GM12875 (cell line): ENCODE measurements around the gene STARD3.

Experiments
- H3K4me3 ChIP-seq: one replicate; pipeline ENCODE4 v1.5.1; 2011; ENCODE audit warnings: low read depth, low read length, control low read depth
- TF ChIP-seq, protein P1 (sequence below): IDR thresholded peaks from 2 replicates; pipeline ENCODE4 v1.5.1; 2011; ENCODE audit warnings: low read depth, mild to moderate bottlenecking, control low read depth, inconsistent platforms, low read length, moderate library complexity, borderline replicate concordance; ENCODE audit not compliant: insufficient read depth

The STARD3 gene

DNA sequence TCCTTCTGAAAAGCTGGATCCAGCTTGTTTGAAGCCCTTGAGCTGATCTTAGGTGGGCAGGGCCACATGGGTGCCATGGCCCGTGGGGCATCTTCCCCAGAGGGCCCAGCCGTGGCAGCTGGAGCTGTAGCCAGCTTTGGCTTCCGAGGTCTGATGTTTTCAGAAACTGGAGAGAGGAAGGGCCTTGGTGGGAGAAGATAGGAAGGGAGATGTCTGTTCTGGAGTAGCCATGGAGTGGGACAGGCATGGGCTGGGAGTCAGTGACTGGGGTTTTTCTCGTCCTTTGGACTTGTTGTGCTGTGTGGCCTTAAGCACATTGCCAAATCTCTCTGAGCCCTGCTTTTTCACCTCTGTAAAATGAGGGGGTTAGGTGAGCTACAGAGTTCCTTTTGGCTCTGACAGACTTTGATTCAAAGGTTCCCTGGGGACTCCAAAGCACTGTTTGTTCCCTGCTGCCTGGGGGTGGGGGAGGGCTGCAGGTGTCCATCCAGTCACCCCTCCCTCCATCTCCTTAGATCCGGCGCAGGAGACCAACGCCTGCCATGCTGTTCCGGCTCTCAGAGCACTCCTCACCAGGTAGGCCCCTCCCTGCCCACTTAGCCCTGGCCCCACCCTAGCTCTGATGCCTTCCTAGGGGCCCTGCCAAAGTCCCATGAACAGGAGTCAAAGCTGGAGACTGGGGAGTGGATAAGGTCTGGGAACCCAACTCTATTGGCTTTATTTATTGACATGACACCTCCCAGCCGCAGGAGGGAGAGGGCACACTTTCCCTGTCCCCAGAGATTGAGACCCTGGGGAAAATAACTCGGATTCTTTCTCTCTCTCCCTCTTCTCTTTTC lies 8.1 kb upstream of the STARD3 start:
- H3K4me3 ChIP-seq = no peak overlapping the region
- TF ChIP-seq, protein P1, sequence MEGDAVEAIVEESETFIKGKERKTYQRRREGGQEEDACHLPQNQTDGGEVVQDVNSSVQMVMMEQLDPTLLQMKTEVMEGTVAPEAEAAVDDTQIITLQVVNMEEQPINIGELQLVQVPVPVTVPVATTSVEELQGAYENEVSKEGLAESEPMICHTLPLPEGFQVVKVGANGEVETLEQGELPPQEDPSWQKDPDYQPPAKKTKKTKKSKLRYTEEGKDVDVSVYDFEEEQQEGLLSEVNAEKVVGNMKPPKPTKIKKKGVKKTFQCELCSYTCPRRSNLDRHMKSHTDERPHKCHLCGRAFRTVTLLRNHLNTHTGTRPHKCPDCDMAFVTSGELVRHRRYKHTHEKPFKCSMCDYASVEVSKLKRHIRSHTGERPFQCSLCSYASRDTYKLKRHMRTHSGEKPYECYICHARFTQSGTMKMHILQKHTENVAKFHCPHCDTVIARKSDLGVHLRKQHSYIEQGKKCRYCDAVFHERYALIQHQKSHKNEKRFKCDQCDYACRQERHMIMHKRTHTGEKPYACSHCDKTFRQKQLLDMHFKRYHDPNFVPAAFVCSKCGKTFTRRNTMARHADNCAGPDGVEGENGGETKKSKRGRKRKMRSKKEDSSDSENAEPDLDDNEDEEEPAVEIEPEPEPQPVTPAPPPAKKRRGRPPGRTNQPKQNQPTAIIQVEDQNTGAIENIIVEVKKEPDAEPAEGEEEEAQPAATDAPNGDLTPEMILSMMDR = no peak

DNA sequence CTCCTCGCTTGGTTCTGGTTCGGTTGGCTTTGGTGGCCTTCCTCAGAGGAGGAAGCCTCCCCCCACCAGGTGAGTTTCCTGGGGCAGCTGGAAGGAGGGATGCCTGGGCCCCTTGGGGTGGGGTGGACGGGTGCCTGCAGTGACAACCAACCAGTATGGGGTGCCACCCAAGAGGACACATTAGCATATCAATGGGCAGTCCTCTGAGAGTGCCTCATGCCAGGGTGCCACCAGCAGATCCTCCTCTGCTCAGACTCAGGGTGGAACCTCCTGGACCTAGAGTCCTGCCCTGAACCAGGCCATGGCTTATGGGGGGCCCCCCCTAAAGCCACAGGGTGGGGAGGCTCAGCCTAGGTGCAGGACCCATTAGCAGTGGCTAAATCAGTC lies 7.5 kb upstream of the STARD3 start:
- H3K4me3 ChIP-seq = no peak overlapping the region

DNA sequence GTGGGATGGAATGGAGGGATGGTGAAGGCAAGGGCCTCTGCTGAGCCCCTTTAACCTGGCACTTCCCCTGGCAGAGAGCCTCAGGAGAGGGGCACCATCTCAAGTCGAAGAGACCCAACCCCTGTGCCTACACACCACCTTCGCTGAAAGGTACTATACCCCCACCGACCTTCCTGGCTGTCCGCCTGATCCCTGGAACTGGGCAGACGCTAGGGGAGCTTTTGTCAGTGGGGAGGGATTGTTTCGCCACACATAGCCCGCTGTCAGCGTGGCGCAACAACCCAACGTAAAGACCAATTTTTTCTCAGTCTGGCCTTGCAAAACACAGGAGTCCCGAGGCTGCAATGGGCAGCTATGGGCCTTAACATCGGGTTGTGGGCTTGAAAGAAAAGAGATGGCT lies 7.0 kb upstream of the STARD3 start:
- H3K4me3 ChIP-seq = no peak overlapping the region
- TF ChIP-seq, protein P1 = no peak

More for the DNA sequence above, 7.5 kb upstream of the STARD3 start:
- TF ChIP-seq, protein P1 = no peak

DNA sequence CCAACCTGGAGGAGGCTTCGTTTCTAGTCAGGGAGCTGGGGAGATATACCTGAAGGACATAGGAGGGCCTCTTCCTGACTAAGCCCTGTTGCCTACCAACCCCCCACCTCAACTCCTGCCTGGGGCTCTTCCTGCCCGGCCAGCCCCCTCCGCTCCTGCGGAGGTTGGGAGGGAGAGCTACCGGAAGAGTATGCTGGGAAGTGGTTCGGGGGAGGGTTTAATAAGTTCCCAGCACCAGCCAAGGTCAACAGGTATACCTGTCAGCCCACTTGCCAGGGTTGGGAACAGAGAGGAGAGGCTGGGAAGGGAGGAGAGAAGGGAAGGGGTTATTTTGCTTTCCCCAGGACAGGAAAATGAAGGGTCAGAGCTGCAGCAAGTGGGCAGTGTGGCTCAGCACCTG lies 5.5 kb upstream of the STARD3 start:
- no peak overlapping the region for H3K4me3 ChIP-seq
- TF ChIP-seq, protein P1 = no peak

DNA sequence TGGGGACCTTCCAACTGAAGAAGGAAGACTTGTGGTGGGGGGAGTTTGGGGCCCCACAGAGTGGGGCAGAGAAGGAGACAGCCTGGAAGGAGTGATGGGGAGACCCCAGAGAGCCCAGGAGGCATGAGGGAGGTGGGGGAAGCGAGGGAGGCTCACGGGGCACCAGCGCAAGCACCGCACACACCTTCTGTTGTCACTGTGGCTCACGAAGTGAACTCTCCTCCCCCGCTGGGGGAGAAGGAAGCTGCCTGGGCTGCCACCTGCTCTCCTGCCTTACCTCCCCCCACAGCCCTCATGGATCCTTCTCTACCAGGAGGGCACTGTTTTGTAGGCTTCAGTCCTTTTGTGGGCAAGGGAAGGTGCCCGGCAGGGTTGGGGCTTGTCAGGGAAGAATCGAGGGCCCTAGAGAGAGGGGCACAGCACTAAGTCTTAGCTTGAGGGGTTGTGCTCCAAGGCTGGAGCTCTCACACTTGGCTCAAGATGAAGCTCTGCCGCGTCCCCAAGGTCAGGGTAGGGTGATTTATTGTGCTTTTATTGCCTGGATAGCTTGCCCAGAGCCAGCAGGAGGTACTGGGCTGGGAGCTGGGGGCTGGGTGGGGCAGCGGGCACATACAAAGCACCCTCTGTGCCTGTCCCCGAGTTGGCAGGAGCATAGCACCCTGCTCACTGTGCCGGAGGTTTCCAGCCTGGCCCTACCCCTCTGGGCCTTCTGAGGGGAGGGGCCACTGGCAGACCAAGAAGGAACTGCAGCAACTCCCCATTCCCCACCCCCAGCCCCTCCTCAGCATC lies 4.6 kb upstream of the STARD3 start:
- H3K4me3 ChIP-seq = no peak overlapping the region
- TF ChIP-seq, protein P1 = no peak

DNA sequence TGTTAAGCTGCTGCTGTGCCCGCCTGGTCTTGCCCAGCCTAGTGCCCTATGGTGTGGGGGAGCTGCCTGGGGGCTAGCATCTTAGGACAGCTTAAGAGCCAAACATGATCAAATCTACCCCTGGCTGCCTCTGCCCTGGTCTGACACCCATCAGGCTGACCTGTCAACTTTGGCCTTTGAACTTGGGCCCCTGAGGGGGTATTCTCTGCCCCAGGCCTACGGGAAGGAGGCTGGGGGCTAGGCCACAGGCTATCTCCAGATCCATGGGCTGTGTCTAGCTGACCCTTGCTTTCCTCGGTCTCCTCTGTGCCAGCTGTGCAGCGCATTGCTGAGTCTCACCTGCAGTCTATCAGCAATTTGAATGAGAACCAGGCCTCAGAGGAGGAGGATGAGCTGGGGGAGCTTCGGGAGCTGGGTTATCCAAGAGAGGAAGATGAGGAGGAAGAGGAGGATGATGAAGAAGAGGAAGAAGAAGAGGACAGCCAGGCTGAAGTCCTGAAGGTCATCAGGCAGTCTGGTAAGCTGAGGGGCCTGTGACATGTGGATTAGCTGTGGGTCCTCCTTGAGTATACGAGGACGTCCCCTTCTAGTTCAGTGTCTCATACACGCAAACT lies 3.3 kb upstream of the STARD3 start:
- TF ChIP-seq, protein P1 = no peak
- H3K4me3 ChIP-seq = no peak overlapping the region
